Adipocyte (in vitro differentiated cells): ENCODE results near the gene GP5.

Source experiments
- DNase-seq: peaks from one replicate; pipeline ENCODE4 v3.0.0-alpha.2; 2015; ENCODE audit warnings: low read depth
- H3K27me3 ChIP-seq: replicated peaks from 2 replicates; pipeline ENCODE4 v1.7.0; 2013; ENCODE audit warnings: mild to moderate bottlenecking, low read length, moderate library complexity; ENCODE audit not compliant: control insufficient read depth, insufficient read depth
- H3K36me3 ChIP-seq: 2 replicates; pipeline ENCODE4 v1.7.0; 2013; ENCODE audit warnings: low read length, mild to moderate bottlenecking, moderate library complexity; ENCODE audit not compliant: control insufficient read depth, insufficient read depth, severe bottlenecking
- H3K4me1 ChIP-seq: 2 replicates; pipeline ENCODE4 v1.7.0; 2013; ENCODE audit warnings: mild to moderate bottlenecking, low read length, moderate library complexity; ENCODE audit not compliant: control insufficient read depth, insufficient read depth
- H3K4me3 ChIP-seq: 2 replicates; pipeline ENCODE4 v1.7.0; 2013; ENCODE audit warnings: mild to moderate bottlenecking, low read length, moderate library complexity
- H3K9ac ChIP-seq: 2 replicates; pipeline ENCODE4 v1.7.0; 2013; ENCODE audit warnings: mild to moderate bottlenecking, low read length, moderate library complexity
- H3K9me3 ChIP-seq: 2 replicates; pipeline ENCODE4 v1.7.0; 2013; ENCODE audit warnings: mild to moderate bottlenecking, low read length, moderate library complexity; ENCODE audit not compliant: control insufficient read depth

Gene GP5

DNA sequence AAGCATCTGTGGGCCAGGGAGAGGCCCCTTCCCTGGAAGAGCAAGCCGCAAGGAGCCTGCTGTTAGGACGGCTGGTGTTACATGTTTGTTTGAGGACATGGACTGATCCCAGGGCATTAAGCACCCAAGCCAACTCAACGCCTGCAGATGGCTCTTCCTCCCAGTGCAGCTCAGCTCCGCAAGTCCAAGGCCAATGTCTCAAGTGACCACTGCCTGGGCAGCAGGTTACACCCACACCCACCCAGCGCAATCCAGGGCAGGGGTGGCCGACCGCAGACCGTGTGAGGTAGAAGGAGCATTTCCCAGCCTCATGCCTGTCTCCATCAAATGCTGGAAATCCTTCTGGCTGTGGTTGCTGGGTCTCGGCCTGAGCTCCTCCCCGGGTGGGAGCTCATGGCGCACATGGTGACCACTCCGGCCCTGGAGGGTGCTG, 14.5 kb downstream of the GP5 start:
- no peak overlapping the region for H3K9ac ChIP-seq
- no peaks in the 10 kb centered on the region for H3K4me1 ChIP-seq
- no peak for DNase-seq
- peaks cover 61% of the 10 kb centered on the region for H3K27me3 ChIP-seq
- H3K4me3 ChIP-seq: no peak overlapping the region
- H3K9me3 ChIP-seq: no peaks in the 10 kb centered on the region
- no peaks in the 10 kb centered on the region for H3K36me3 ChIP-seq

- no peaks in the 10 kb centered on the region for H3K9me3 ChIP-seq
- no peak overlapping the region for H3K9ac ChIP-seq
- H3K36me3 ChIP-seq: no peaks in the 10 kb centered on the region
- H3K4me1 ChIP-seq: no peaks in the 10 kb centered on the region
- no peak overlapping the region for H3K4me3 ChIP-seq
- H3K27me3 ChIP-seq: peaks cover 57% of the 10 kb centered on the region
- DNase-seq: no peak
These were observed 14.9 kb downstream of the GP5 start for GRCh38 chr3:194384156-194384555.

GRCh38 chr3:194383276-194383940, 15.7 kb downstream of the GP5 start:
- no peaks in the 10 kb centered on the region for H3K4me1 ChIP-seq

DNA sequence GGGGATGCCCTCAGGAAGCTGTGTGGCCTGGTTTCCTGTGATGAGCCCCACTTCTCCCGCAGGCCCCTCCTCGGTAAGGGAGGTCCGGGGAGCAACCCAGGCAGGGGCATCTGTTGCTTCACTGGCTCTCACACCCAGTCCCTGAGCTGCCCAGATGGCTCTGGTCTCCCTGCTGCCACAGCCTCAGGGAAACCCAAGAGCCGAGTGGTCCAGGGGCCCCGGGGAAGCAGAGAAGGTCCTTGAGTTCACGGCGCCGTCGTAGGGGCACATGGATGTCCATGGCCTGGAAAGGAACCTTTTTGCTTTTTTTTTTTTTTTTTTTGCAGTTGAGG, 16.2 kb downstream of the GP5 start:
- peaks cover 56% of the 10 kb centered on the region for H3K27me3 ChIP-seq
- no peaks in the 10 kb centered on the region for H3K36me3 ChIP-seq
- H3K4me1 ChIP-seq: no peaks in the 10 kb centered on the region
- no peak overlapping the region for H3K9ac ChIP-seq
- no peak for DNase-seq
- no peaks in the 10 kb centered on the region for H3K9me3 ChIP-seq
- no peak overlapping the region for H3K4me3 ChIP-seq

More at GRCh38 chr3:194383276-194383940, 15.7 kb downstream of the GP5 start:
- H3K27me3 ChIP-seq: peaks cover 56% of the 10 kb centered on the region
- no peaks in the 10 kb centered on the region for H3K9me3 ChIP-seq
- H3K4me3 ChIP-seq: no peak overlapping the region
- no peak for DNase-seq
- no peaks in the 10 kb centered on the region for H3K36me3 ChIP-seq
- H3K9ac ChIP-seq: no peak overlapping the region

GRCh38 chr3:194382196-194382891, 16.7 kb downstream of the GP5 start:
- DNase-seq: no peak
- Histone ChIP-seq H3K36me3 (no peaks in the 10 kb centered on the region), H3K27me3 (peaks cover 53% of the 10 kb centered on the region), H3K9me3 (no peaks in the 10 kb centered on the region), H3K4me3 (no peak overlapping the region), H3K4me1 (no peaks in the 10 kb centered on the region), H3K9ac (no peak overlapping the region)

DNA sequence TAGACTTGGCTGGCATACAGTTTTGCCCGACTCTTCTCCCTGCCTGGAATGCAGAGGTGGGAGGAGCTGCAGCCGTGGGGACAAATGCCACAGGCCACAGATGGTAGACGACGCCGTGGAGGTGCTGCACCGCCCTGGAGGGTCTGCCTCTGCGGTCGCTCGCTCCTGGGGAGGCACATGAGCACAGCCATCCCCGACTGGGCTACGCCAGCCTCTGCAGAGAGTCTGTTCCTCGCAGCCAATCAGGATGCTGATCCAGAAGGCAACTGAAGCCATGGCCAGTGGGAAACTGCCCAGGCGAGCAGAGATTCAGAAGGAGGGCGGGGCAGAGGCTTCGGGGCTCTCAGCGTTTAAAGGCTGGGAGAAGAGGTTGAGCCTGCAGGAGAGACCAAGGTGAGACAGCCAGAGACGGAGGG, 17.6 kb downstream of the GP5 start:
- Histone ChIP-seq H3K9ac (no peak overlapping the region), H3K4me1 (no peaks in the 10 kb centered on the region), H3K27me3 (peaks cover 49% of the 10 kb centered on the region), H3K36me3 (no peaks in the 10 kb centered on the region), H3K9me3 (no peaks in the 10 kb centered on the region), H3K4me3 (no peak overlapping the region)
- no peak for DNase-seq

GRCh38 chr3:194380326-194380725, 18.7 kb downstream of the GP5 start:
- H3K36me3 ChIP-seq: no peaks in the 10 kb centered on the region
- no peak overlapping the region for H3K9ac ChIP-seq
- no peaks in the 10 kb centered on the region for H3K4me1 ChIP-seq
- no peak overlapping the region for H3K4me3 ChIP-seq
- H3K27me3 ChIP-seq: peaks cover 40% of the 10 kb centered on the region
- H3K9me3 ChIP-seq: no peaks in the 10 kb centered on the region
- DNase-seq: no peak

DNA sequence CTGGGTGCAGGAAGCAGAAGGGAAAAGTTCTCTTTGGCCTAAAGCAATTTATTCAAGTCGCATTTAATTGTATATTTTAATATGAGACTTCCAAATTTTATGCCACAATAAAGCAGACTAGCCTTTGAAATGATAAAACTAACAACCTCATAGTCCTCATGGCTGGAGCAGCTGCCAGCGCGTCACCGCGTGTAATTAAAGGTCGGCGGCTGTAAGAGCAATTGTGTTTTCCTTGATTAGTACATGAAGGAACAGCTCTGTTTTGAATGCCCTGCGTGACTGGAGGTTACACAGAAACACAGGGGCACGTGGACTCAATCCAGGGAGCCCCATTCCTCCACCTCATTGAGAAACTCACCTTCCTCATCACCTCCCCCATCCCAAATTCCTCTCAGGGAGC, 19.4 kb downstream of the GP5 start:
- Histone ChIP-seq H3K27me3 (peaks cover 36% of the 10 kb centered on the region), H3K36me3 (no peaks in the 10 kb centered on the region), H3K4me1 (no peaks in the 10 kb centered on the region), H3K4me3 (no peak overlapping the region), H3K9me3 (no peaks in the 10 kb centered on the region), H3K9ac (no peak overlapping the region)
- DNase-seq: no peak

DNA sequence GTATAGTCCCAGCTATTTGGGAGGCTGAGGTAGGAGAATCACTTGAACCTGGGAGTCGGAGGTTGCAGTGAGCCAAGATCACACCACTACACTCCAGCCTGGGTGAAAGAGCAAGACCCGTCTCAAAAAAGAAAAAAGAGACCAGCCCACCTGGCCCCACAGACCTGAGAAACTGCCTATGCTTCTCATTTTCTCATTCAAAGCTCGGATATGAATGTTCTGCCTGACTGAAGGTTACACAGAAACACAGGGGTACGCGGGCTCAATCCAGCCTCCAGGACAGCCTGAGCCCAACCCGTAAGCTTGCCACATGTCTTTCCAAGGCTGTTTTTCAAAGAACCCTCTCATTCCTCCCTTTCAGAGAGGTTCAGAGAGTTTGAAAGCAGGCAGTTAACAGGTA, 19.8 kb downstream of the GP5 start:
- H3K36me3 ChIP-seq: no peaks in the 10 kb centered on the region
- peaks cover 32% of the 10 kb centered on the region for H3K27me3 ChIP-seq
- H3K4me1 ChIP-seq: no peaks in the 10 kb centered on the region
- no peak overlapping the region for H3K4me3 ChIP-seq
- H3K9ac ChIP-seq: no peak overlapping the region
- no peaks in the 10 kb centered on the region for H3K9me3 ChIP-seq
- DNase-seq: no peak

- no peak for DNase-seq
- H3K9me3 ChIP-seq: no peaks in the 10 kb centered on the region
- H3K4me1 ChIP-seq: no peaks in the 10 kb centered on the region
- H3K4me3 ChIP-seq: no peak overlapping the region
- peaks cover 19% of the 10 kb centered on the region for H3K27me3 ChIP-seq
- no peak overlapping the region for H3K9ac ChIP-seq
- no peaks in the 10 kb centered on the region for H3K36me3 ChIP-seq
These were observed 21.4 kb downstream of the GP5 start for GRCh38 chr3:194377708-194378107.

DNA sequence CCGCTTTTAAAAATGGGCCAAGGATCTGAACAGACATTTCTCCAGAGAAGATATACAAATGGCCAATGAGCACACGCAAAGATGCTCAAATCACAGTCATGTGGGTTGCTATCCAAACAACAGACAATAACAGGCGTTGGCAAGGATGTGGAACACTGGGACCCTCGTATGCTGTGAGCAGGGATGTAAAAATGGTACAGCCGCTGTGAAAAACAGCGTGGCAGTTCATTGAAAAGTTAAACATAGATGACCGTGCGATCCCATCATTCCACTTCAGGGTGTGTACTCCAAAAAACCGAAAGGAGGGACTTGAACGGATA, 22.9 kb downstream of the GP5 start:
- Histone ChIP-seq H3K4me3 (no peak overlapping the region), H3K9ac (no peak overlapping the region), H3K9me3 (no peaks in the 10 kb centered on the region), H3K36me3 (no peaks in the 10 kb centered on the region), H3K27me3 (peaks cover 15% of the 10 kb centered on the region), H3K4me1 (no peaks in the 10 kb centered on the region)
- DNase-seq: no peak
